A549 (cell line): ENCODE data around the gene RAI14.

Source experiments
- JUN ChIP-seq, 2 experiments: fragments of >200 bp; sonication (Bioruptor Twin); formaldehyde crosslinking; IDR thresholded peaks; 2 replicates in 1 of 2; 3 replicates in 1 of 2; pipeline ENCODE4 v1.6.1; 2016 to 2017
- MAZ ChIP-seq: fragments of 150-350 bp; IDR thresholded peaks from 2 replicates; pipeline ENCODE4 v1.6.1; 2014; ENCODE audit warnings: antibody characterized with exemption, low read depth, low read length, borderline replicate concordance
- NFE2L2 ChIP-seq: fragments of 150-350 bp; conservative IDR thresholded peaks from 2 replicates; pipeline ENCODE4 v1.6.1; 2014; ENCODE audit warnings: low read length
- PHF8 ChIP-seq: fragments of 200-600 bp; sonication (generic); IDR thresholded peaks from 2 replicates; pipeline ENCODE4 v1.6.1; 2016; ENCODE audit warnings: low read depth, mild to moderate bottlenecking, antibody characterized with exemption, moderate library complexity, borderline replicate concordance
- POLR2A ChIP-seq: IDR thresholded peaks from 2 replicates; pipeline ENCODE4 v1.6.1; 2012; ENCODE audit warnings: mild to moderate bottlenecking, low read length
- RNF2 ChIP-seq: fragments of 200-600 bp; sonication (generic); IDR thresholded peaks from 2 replicates; pipeline ENCODE4 v1.6.1; 2016; ENCODE audit warnings: low read depth, mild to moderate bottlenecking, antibody characterized with exemption, moderate library complexity, borderline replicate concordance
- ZFP36 ChIP-seq: fragments of 450-650 bp; IDR thresholded peaks from 2 replicates; pipeline ENCODE4 v1.6.1; 2014; ENCODE audit warnings: borderline replicate concordance; ENCODE audit not compliant: partially characterized antibody
- TF ChIP-seq, protein P1 (sequence below): fragments of >200 bp; sonication (Bioruptor Twin); formaldehyde crosslinking; IDR thresholded peaks from 3 replicates; pipeline ENCODE4 v1.5.1; 2016

DNA sequence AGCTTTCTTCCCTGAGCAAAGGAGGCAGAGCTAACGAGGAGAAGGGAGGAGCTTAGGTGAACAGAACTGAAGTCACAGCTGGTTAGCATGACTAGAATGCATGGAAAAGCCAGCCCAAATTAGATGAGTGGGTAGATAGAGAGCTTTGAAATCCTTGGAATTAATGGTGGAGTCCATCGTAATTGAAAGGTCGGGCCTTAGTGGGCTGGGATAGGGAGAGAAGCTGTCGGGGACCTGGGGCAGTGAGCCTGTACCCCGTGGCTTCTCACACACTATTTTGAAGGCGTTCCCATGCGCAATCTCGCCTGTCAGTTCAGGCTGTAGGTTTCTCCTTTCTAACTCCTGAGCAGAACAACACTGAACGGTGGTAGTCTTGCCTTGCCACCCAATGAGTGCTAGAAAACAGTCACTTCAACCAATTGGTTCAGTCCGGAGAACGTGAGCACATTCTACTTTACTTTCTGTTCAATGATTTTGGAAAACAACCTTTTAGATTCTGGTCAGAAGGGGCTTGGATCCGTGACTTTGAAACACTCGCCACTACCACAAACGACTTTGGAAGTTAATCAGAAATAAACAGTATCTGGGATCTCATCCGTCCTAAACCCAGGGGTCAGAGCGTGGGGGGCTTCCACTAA lies 655 bp upstream of the RAI14 start:
- TF ChIP-seq MAZ (no peak), NFE2L2 (no peak), RNF2 (no peak), JUN (IDR thresholded peaks at IDR 0.05) (no peak), ZFP36 (no peak), POLR2A (no peak), PHF8 (no peak)
- TF ChIP-seq, protein P1, sequence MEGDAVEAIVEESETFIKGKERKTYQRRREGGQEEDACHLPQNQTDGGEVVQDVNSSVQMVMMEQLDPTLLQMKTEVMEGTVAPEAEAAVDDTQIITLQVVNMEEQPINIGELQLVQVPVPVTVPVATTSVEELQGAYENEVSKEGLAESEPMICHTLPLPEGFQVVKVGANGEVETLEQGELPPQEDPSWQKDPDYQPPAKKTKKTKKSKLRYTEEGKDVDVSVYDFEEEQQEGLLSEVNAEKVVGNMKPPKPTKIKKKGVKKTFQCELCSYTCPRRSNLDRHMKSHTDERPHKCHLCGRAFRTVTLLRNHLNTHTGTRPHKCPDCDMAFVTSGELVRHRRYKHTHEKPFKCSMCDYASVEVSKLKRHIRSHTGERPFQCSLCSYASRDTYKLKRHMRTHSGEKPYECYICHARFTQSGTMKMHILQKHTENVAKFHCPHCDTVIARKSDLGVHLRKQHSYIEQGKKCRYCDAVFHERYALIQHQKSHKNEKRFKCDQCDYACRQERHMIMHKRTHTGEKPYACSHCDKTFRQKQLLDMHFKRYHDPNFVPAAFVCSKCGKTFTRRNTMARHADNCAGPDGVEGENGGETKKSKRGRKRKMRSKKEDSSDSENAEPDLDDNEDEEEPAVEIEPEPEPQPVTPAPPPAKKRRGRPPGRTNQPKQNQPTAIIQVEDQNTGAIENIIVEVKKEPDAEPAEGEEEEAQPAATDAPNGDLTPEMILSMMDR: no peak
